Stomach (tissue), 4 donors: ENCODE data around the gene PPP1R1A.

Experiments used
- POLR2A ChIP-seq, 4 donors: fragments of 450-650 bp; IDR thresholded peaks; one replicate each; pipeline ENCODE4 v1.6.1; 2016; ENCODE audit warnings: antibody characterized with exemption in 4 of 4, control low read depth in 2 of 4, mild to moderate bottlenecking in 1 of 4, moderate library complexity in 1 of 4
- POLR2AphosphoS5 ChIP-seq, 3 donors: sonication (generic); formaldehyde crosslinking; IDR thresholded peaks; one replicate each; pipeline ENCODE4 v1.6.1; 2016; ENCODE audit warnings: antibody characterized with exemption in 3 of 3
- TF ChIP-seq, protein P1 (sequence below), 7 experiments: fragments of 450-650 bp in 4 of 7; fragments of 200-600 bp in 3 of 7; sonication (generic) in 3 of 7; IDR thresholded peaks; one replicate each; pipeline ENCODE4 v1.5.1; 2016 to 2019; ENCODE audit warnings: antibody characterized with exemption in 7 of 7, control low read depth in 2 of 7, mild to moderate bottlenecking in 1 of 7

DNA sequence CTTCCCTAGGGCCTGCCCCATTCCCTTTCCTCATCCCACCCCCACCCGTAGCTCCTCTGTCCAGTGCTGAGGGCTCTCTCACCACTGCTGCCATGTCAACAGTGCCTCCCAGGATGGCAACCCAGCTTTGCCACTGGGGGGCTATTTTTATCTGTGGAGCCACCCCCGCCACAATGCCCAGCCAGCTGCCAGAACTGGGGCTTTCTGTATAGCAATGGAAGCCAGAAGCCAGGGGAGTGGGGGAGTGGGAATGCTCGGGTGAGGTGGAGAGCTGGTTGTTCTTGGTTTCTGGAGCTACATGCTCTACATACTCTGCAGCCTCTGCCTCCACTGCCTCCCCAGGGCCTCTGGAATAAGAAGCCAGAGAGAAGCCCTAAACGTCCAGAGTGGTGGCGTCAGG is 30.1 kb downstream of the PPP1R1A start:
- TF ChIP-seq, protein P1, sequence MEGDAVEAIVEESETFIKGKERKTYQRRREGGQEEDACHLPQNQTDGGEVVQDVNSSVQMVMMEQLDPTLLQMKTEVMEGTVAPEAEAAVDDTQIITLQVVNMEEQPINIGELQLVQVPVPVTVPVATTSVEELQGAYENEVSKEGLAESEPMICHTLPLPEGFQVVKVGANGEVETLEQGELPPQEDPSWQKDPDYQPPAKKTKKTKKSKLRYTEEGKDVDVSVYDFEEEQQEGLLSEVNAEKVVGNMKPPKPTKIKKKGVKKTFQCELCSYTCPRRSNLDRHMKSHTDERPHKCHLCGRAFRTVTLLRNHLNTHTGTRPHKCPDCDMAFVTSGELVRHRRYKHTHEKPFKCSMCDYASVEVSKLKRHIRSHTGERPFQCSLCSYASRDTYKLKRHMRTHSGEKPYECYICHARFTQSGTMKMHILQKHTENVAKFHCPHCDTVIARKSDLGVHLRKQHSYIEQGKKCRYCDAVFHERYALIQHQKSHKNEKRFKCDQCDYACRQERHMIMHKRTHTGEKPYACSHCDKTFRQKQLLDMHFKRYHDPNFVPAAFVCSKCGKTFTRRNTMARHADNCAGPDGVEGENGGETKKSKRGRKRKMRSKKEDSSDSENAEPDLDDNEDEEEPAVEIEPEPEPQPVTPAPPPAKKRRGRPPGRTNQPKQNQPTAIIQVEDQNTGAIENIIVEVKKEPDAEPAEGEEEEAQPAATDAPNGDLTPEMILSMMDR (IDR thresholded peaks at IDR 0.05): no peak
- TF ChIP-seq POLR2AphosphoS5 (IDR thresholded peaks at IDR 0.05) (no peak), POLR2A (IDR thresholded peaks at IDR 0.05) (no peak)
